Breast epithelium (tissue), 3 donors: ENCODE measurements around the gene NXT1.

ENCODE experiments used
- CTCF ChIP-seq, 3 donors: fragments of 450-650 bp; IDR thresholded peaks; one replicate each; pipeline ENCODE4 v1.5.1; 2016 to 2017; ENCODE audit warnings: antibody characterized with exemption in 3 of 3, mild to moderate bottlenecking in 3 of 3, moderate library complexity in 3 of 3
- POLR2A ChIP-seq: fragments of 450-650 bp; IDR thresholded peaks from one replicate; pipeline ENCODE4 v1.6.1; 2016; ENCODE audit warnings: antibody characterized with exemption, mild to moderate bottlenecking, moderate library complexity
- POLR2AphosphoS5 ChIP-seq, 3 donors: sonication (generic); formaldehyde crosslinking; IDR thresholded peaks; one replicate each; pipeline ENCODE4 v1.6.1; 2017; ENCODE audit warnings: antibody characterized with exemption in 3 of 3

GRCh38 chr20:23339986-23340385, 10.6 kb upstream of the NXT1 start:
- TF ChIP-seq CTCF (IDR thresholded peaks at IDR 0.05), result no peak
- no peak for TF ChIP-seq POLR2A
- no peak for TF ChIP-seq POLR2AphosphoS5 (IDR thresholded peaks at IDR 0.05)
